Central memory CD8-positive, alpha-beta T cell (primary cell): ENCODE data around the gene ADCY10.

Experiments
- ATAC-seq: fragments of 150-1000 bp; cut with Tn5 transposase; replicated peaks from 2 replicates; pipeline ENCODE4 v1.10.0; 2022; ENCODE audit warnings: mild to moderate bottlenecking, moderate FRiP score, moderate number of reproducible peaks; ENCODE audit not compliant: poor library complexity, severe bottlenecking; ENCODE audit errors: extremely low read depth
- DNase-seq, 2 donors: peaks; one replicate each; pipeline ENCODE4 v3.0.0; 2021; ENCODE audit warnings: low spot score in 2 of 2
- H3K27ac Mint-ChIP-seq: one replicate; pipeline ENCODE4 v1.8.0; 2022; ENCODE audit warnings: low read depth, mild to moderate bottlenecking, moderate library complexity, mixed read lengths
- H3K27me3 Mint-ChIP-seq: one replicate; pipeline ENCODE4 v1.8.0; 2022; ENCODE audit warnings: mixed read lengths
- H3K36me3 Mint-ChIP-seq: one replicate; pipeline ENCODE4 v1.8.0; 2022; ENCODE audit warnings: mild to moderate bottlenecking, moderate library complexity, mixed read lengths; ENCODE audit not compliant: insufficient read depth
- H3K4me1 Mint-ChIP-seq: one replicate; pipeline ENCODE4 v1.8.0; 2022; ENCODE audit warnings: mixed read lengths
- H3K4me3 Mint-ChIP-seq: one replicate; pipeline ENCODE4 v1.8.0; 2022; ENCODE audit warnings: mild to moderate bottlenecking, moderate library complexity, mixed read lengths
- H3K9me3 Mint-ChIP-seq: one replicate; pipeline ENCODE4 v1.8.0; 2022; ENCODE audit warnings: mixed read lengths

The ADCY10 gene, protein sequence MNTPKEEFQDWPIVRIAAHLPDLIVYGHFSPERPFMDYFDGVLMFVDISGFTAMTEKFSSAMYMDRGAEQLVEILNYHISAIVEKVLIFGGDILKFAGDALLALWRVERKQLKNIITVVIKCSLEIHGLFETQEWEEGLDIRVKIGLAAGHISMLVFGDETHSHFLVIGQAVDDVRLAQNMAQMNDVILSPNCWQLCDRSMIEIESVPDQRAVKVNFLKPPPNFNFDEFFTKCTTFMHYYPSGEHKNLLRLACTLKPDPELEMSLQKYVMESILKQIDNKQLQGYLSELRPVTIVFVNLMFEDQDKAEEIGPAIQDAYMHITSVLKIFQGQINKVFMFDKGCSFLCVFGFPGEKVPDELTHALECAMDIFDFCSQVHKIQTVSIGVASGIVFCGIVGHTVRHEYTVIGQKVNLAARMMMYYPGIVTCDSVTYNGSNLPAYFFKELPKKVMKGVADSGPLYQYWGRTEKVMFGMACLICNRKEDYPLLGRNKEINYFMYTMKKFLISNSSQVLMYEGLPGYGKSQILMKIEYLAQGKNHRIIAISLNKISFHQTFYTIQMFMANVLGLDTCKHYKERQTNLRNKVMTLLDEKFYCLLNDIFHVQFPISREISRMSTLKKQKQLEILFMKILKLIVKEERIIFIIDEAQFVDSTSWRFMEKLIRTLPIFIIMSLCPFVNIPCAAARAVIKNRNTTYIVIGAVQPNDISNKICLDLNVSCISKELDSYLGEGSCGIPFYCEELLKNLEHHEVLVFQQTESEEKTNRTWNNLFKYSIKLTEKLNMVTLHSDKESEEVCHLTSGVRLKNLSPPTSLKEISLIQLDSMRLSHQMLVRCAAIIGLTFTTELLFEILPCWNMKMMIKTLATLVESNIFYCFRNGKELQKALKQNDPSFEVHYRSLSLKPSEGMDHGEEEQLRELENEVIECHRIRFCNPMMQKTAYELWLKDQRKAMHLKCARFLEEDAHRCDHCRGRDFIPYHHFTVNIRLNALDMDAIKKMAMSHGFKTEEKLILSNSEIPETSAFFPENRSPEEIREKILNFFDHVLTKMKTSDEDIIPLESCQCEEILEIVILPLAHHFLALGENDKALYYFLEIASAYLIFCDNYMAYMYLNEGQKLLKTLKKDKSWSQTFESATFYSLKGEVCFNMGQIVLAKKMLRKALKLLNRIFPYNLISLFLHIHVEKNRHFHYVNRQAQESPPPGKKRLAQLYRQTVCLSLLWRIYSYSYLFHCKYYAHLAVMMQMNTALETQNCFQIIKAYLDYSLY (N-terminal part only)

GRCh38 chr1:167913895-167914496, at the start of gene ADCY10:
Gene ADCY10 (minus strand): TSS chr1:167914134. CDS start chr1:167905140, 8,994 bp downstream.
- Mint-ChIP-seq H3K4me1 (no peaks in the 10 kb centered on the region), H3K4me3 (no peak within 1 kb of the TSS), H3K36me3 (peaks cover 17% of the 10 kb centered on the region), H3K27me3 (no peaks in the 10 kb centered on the region), H3K27ac (peak within 1 kb of the TSS; percentile 6), H3K9me3 (peaks cover 6% of the 10 kb centered on the region)
- no peak for DNase-seq
- no peak for ATAC-seq

DNA sequence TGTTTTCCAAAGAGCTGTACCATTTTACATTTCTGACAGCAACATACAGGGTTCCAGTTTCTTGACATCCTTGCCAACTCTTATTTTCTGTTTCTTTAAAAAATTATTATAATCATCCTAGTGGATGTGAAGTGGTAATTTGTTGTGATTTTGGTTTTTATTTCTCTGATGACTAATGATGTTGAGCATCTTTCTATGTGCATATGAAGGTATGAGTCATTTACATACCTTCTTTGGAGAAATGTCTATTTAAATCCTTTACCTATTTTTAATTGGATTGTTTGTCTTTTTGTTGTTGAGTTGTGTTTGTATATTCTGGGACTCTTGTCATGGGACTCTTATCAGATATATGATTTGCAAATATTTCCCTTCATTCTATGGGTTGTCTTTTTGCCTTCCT, 43.8 kb upstream of the ADCY10 start:
- H3K27me3 Mint-ChIP-seq: no peaks in the 10 kb centered on the region
- peaks cover 19% of the 10 kb centered on the region for H3K36me3 Mint-ChIP-seq

GRCh38 chr1:167955915-167956314, 42.0 kb upstream of the ADCY10 start:
- Mint-ChIP-seq H3K4me1 (peaks cover 21% of the 10 kb centered on the region), H3K4me3 (no peak overlapping the region), H3K27ac (no peak overlapping the region), H3K27me3 (no peaks in the 10 kb centered on the region), H3K36me3 (peaks cover 24% of the 10 kb centered on the region), H3K9me3 (no peaks in the 10 kb centered on the region)
- ATAC-seq (no peak), DNase-seq (no peak)

More for the DNA sequence above, 43.8 kb upstream of the ADCY10 start:
- ATAC-seq: no peak
- Mint-ChIP-seq H3K27ac (no peak overlapping the region), H3K4me1 (peaks cover 30% of the 10 kb centered on the region), H3K9me3 (no peaks in the 10 kb centered on the region), H3K4me3 (no peak overlapping the region)
- DNase-seq: no peak

- DNase-seq (no peak), ATAC-seq (no peak)
- no peaks in the 10 kb centered on the region for H3K27me3 Mint-ChIP-seq
- no peak overlapping the region for H3K27ac Mint-ChIP-seq
- peaks cover 29% of the 10 kb centered on the region for H3K4me1 Mint-ChIP-seq
- H3K36me3 Mint-ChIP-seq: peaks cover 19% of the 10 kb centered on the region
- no peaks in the 10 kb centered on the region for H3K9me3 Mint-ChIP-seq
- H3K4me3 Mint-ChIP-seq: no peak overlapping the region
Measured at GRCh38 chr1:167950569-167950968, 36.6 kb upstream of the ADCY10 start.

DNA sequence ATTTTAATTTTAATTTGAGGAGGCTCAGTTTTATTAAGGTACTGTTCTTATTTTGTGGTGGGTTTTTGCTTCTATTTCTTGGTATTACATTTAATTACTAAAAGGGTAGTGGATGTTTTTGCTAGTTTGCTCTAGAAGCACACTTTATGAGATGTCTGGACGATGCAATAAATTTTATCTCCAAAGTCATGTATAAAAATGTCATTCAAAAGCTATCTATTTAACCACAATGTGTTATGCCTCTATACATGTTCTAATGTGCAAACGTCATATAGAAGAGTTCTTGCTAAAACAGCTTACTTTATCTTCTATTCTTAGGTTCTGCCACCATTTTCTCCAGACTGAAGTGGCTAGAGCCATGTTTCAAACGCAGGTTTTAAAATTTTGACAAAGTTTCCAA, 35.9 kb upstream of the ADCY10 start:
- Mint-ChIP-seq H3K27me3 (no peaks in the 10 kb centered on the region), H3K27ac (no peak overlapping the region), H3K36me3 (peaks cover 17% of the 10 kb centered on the region), H3K9me3 (no peaks in the 10 kb centered on the region), H3K4me1 (peaks cover 36% of the 10 kb centered on the region), H3K4me3 (no peak overlapping the region)
- ATAC-seq (no peak), DNase-seq (no peak)

DNA sequence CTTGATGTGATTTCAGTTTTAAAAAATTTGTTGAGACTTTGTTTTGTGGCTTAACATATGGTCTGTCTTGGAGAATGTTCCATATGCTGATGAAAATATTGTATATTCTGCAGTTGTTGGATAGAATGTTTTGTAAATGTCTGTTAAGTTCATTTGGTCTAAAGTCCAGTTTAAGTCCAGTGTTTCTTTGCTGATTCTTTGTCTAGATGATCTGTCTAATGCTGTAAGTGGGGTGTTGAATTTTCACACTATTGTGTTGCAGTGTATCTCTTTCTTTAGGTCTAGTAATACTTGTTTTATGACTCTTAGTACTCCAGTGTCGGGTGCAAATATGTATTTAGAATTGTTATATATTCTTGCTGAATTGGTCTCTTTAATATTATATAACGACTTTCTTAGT, 33.8 kb upstream of the ADCY10 start:
- Mint-ChIP-seq H3K4me1 (peaks cover 43% of the 10 kb centered on the region), H3K36me3 (peaks cover 9% of the 10 kb centered on the region), H3K4me3 (no peak overlapping the region), H3K27ac (no peak overlapping the region), H3K27me3 (no peaks in the 10 kb centered on the region), H3K9me3 (no peaks in the 10 kb centered on the region)
- ATAC-seq (no peak), DNase-seq (no peak)

DNA sequence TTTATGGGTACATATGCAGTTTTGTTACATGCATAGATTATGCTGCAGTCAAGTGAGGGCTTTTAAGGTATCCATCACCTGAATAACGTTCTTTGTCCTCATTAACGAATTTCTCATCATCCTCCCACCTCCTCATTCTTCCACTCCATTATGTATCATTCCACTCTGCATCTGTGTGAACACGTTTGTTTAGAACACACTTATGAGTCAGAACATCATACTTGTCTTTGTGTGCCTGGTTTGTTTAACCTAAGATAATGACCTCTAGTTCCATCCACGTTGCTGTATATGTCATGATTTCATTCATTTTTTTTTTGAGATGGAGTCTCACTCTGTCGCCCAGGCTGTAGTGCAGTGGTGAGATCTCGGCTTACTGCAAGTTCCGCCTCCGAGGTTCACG, 29.6 kb upstream of the ADCY10 start:
- peaks cover 37% of the 10 kb centered on the region for H3K4me1 Mint-ChIP-seq
- ATAC-seq: no peak

DNA sequence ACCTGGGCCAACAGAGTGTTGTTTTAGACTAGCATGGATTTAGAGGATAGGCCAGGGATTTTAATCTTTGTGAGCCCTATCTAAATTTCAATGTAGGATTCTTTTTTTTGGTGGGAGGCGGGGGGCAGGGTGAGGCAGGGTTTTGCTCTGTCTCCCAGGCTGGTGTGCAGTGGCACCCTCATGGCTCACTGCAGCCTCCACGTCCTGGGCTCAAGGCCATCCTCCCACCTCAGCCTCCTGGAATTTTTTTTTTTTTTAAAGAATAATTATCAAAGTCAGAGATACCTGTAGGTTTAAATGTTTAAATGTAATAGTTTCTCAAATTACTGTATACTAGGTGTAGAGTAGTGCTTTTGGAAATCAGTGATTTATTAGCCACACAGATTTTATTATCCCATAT, 26.3 kb upstream of the ADCY10 start:
- peaks cover 22% of the 10 kb centered on the region for H3K36me3 Mint-ChIP-seq
- H3K9me3 Mint-ChIP-seq: no peaks in the 10 kb centered on the region
- no peak for ATAC-seq
- no peaks in the 10 kb centered on the region for H3K27me3 Mint-ChIP-seq
- no peak for DNase-seq
- no peak overlapping the region for H3K27ac Mint-ChIP-seq
- no peak overlapping the region for H3K4me3 Mint-ChIP-seq
- H3K4me1 Mint-ChIP-seq: peaks cover 26% of the 10 kb centered on the region

More for the DNA sequence above, 29.6 kb upstream of the ADCY10 start:
- peaks cover 4% of the 10 kb centered on the region for H3K36me3 Mint-ChIP-seq
- no peak overlapping the region for H3K27ac Mint-ChIP-seq
- no peak overlapping the region for H3K4me3 Mint-ChIP-seq
- no peak for DNase-seq
- H3K27me3 Mint-ChIP-seq: no peaks in the 10 kb centered on the region
- H3K9me3 Mint-ChIP-seq: no peaks in the 10 kb centered on the region

DNA sequence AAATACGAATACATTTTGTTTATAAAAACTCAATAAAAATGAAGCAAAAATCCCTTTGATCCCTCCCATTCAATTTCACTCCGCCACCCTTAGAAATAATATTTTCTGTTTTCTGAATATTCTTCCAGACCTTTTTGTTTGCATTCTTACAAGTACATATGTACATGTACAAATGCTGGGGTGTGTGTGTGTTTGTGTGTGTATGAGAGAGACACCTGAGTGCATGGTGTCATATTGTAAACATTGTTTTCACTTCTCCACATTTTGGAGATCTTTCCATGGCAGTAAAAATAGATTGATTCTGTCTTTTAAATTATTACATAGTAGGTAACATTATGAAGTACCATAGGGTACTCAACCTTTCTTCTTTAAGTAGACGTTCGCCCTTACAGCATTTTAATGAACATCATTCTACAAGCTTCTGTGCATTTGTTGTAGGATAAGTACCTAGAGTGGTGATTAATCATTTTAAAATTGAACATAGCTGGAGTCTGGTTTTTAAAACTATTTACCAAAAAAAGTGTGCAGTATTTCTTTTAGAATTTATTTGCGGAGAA, 24.2 kb upstream of the ADCY10 start:
- H3K36me3 Mint-ChIP-seq: peaks cover 24% of the 10 kb centered on the region
- H3K27ac Mint-ChIP-seq: peak overlapping the region; percentile 91
- H3K4me3 Mint-ChIP-seq: peak overlapping the region; percentile 84
- no peak for ATAC-seq
- H3K4me1 Mint-ChIP-seq: peaks cover 32% of the 10 kb centered on the region
- DNase-seq: no peak
- H3K27me3 Mint-ChIP-seq: no peaks in the 10 kb centered on the region
- H3K9me3 Mint-ChIP-seq: no peaks in the 10 kb centered on the region

DNA sequence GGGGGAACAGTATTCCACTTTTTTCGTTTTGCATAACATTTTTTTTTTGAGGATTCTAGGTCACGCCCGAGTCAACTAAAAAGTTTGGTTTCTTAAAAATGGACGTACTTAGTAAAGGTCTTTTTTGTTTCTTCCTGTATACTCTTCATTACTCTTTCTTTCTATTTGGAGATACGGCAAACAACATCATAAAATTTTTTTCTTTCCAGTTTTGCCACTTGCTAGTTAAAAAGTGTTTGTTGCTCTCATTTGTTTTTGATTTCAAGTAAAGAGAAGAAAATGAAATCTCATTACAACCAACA, 23.7 kb upstream of the ADCY10 start:
- no peak for DNase-seq
- Mint-ChIP-seq H3K9me3 (no peaks in the 10 kb centered on the region), H3K27ac (peak overlapping the region; percentile 91), H3K27me3 (no peaks in the 10 kb centered on the region), H3K4me3 (peak overlapping the region; percentile 84), H3K36me3 (peaks cover 24% of the 10 kb centered on the region), H3K4me1 (peaks cover 32% of the 10 kb centered on the region)
- no peak for ATAC-seq

- H3K4me3 Mint-ChIP-seq: peak within 1 kb of the TSS; percentile 84
- no peaks in the 10 kb centered on the region for H3K9me3 Mint-ChIP-seq
- DNase-seq (peak; percentile 42 to 53), ATAC-seq (peak; percentile 12)
- peak within 1 kb of the TSS; percentile 91 for H3K27ac Mint-ChIP-seq
- H3K4me1 Mint-ChIP-seq: peaks cover 32% of the 10 kb centered on the region
- H3K36me3 Mint-ChIP-seq: peaks cover 22% of the 10 kb centered on the region
- no peaks in the 10 kb centered on the region for H3K27me3 Mint-ChIP-seq
Measured at GRCh38 chr1:167936930-167937708, 23.2 kb upstream of the ADCY10 start, which contains the start of gene MPC2. Gene MPC2 (minus strand): TSS chr1:167937072. CDS start chr1:167935841, 1,231 bp downstream.
